Epidermal melanocyte (primary cell): ENCODE data around the gene CRYGB.
"Not testable (repeated sequence)": the region's sequence is repeated elsewhere in the genome, so short reads cannot be mapped to it uniquely, and the experiment has no call there.

ENCODE experiments used
- DNase-seq: peaks from one replicate; pipeline ENCODE4 v3.0.0; 2011; ENCODE audit warnings: low spot score; ENCODE audit not compliant: insufficient read length

CRYGB gene

GRCh38 chr2:208117390-208117789 lies 28.6 kb downstream of the CRYGB start:
- not testable (repeated sequence) for DNase-seq

GRCh38 chr2:208112969-208113368 lies 33.0 kb downstream of the CRYGB start:
- no peak for DNase-seq

- DNase-seq, result not testable (repeated sequence)
Measured at GRCh38 chr2:208112273-208112745, 33.6 kb downstream of the CRYGB start.

- DNase-seq, result no peak
Measured at GRCh38 chr2:208103616-208104015, 42.3 kb downstream of the CRYGB start.

GRCh38 chr2:208101716-208102631 lies 44.0 kb downstream of the CRYGB start:
- no peak for DNase-seq

- DNase-seq, result no peak
Measured at GRCh38 chr2:208099682-208100470, 46.1 kb downstream of the CRYGB start.

- DNase-seq, result not testable (repeated sequence)
Measured at GRCh38 chr2:208098701-208099100, 47.3 kb downstream of the CRYGB start.

- DNase-seq, result no peak
Measured at GRCh38 chr2:208098267-208098666, 47.7 kb downstream of the CRYGB start.

GRCh38 chr2:208097801-208098200 lies 48.2 kb downstream of the CRYGB start:
- DNase-seq, result no peak

GRCh38 chr2:208097313-208097712 lies 48.6 kb downstream of the CRYGB start:
- no peak for DNase-seq

GRCh38 chr2:208096080-208096479 lies 49.9 kb downstream of the CRYGB start:
- no peak for DNase-seq

- no peak for DNase-seq
Measured at GRCh38 chr2:208093128-208093527, 52.8 kb downstream of the CRYGB start.
